ENCODE data around the gene BMAL2. TPM values are rescaled to one million over a fixed set of nuclear protein-coding genes. Genes with fewer than 3 reads are reported as not detected.

Gene BMAL2
- total RNA-seq, 1 donor from 2014 or later: 8.0 TPM

GRCh38 chr12:27297566-27297965 is 35.1 kb upstream of the BMAL2 start:
- H3K36me3 Mint-ChIP-seq (ENCODE audit: low read depth): peaks cover 26% of the 10 kb centered on the region
- H3K4me3 Mint-ChIP-seq: no peak overlapping the region
- no peaks in the 10 kb centered on the region for H3K27me3 Mint-ChIP-seq (ENCODE audit: low read depth)
- H3K9me3 Mint-ChIP-seq: peaks cover 4% of the 10 kb centered on the region
- H3K4me1 Mint-ChIP-seq: no peaks in the 10 kb centered on the region
- no peak for DNase-seq (ENCODE audit: low read depth, low spot score)
- no peak for TF ChIP-seq CTCF (conservative IDR thresholded peaks at IDR 0.05)
- H3K27ac Mint-ChIP-seq (ENCODE audit: unreplicated experiment): no peak overlapping the region

- H3K4me3 Mint-ChIP-seq: no peak overlapping the region
- DNase-seq (ENCODE audit: low read depth, low spot score): no peak
- no peaks in the 10 kb centered on the region for H3K4me1 Mint-ChIP-seq
- H3K36me3 Mint-ChIP-seq (ENCODE audit: low read depth): peaks cover 29% of the 10 kb centered on the region
- H3K27ac Mint-ChIP-seq (ENCODE audit: unreplicated experiment): no peak overlapping the region
- no peak for TF ChIP-seq CTCF (conservative IDR thresholded peaks at IDR 0.05)
- H3K9me3 Mint-ChIP-seq: peaks cover 4% of the 10 kb centered on the region
- no peaks in the 10 kb centered on the region for H3K27me3 Mint-ChIP-seq (ENCODE audit: low read depth)
These were observed 33.5 kb upstream of the BMAL2 start for GRCh38 chr12:27299102-27299501.

- Mint-ChIP-seq H3K27me3 (ENCODE audit: low read depth) (no peaks in the 10 kb centered on the region), H3K36me3 (ENCODE audit: low read depth) (peaks cover 29% of the 10 kb centered on the region), H3K9me3 (peaks cover 4% of the 10 kb centered on the region), H3K4me3 (no peak overlapping the region), H3K27ac (ENCODE audit: unreplicated experiment) (no peak overlapping the region), H3K4me1 (no peaks in the 10 kb centered on the region)
- no peak for DNase-seq (ENCODE audit: low read depth, low spot score)
- TF ChIP-seq CTCF (conservative IDR thresholded peaks at IDR 0.05): no peak
These were observed 32.4 kb upstream of the BMAL2 start for GRCh38 chr12:27300226-27300625.

GRCh38 chr12:27303139-27304111 is 29.2 kb upstream of the BMAL2 start:
- peaks cover 20% of the 10 kb centered on the region for H3K36me3 Mint-ChIP-seq (ENCODE audit: low read depth)
- H3K9me3 Mint-ChIP-seq: peaks cover 4% of the 10 kb centered on the region
- DNase-seq (ENCODE audit: low read depth, low spot score): no peak
- no peaks in the 10 kb centered on the region for H3K4me1 Mint-ChIP-seq
- no peak overlapping the region for H3K27ac Mint-ChIP-seq (ENCODE audit: unreplicated experiment)
- no peaks in the 10 kb centered on the region for H3K27me3 Mint-ChIP-seq (ENCODE audit: low read depth)
- no peak overlapping the region for H3K4me3 Mint-ChIP-seq
- TF ChIP-seq CTCF (conservative IDR thresholded peaks at IDR 0.05): no peak

- Mint-ChIP-seq H3K27ac (ENCODE audit: unreplicated experiment) (no peak overlapping the region), H3K27me3 (ENCODE audit: low read depth) (no peaks in the 10 kb centered on the region), H3K4me3 (no peak overlapping the region), H3K9me3 (no peaks in the 10 kb centered on the region), H3K36me3 (ENCODE audit: low read depth) (peaks cover 8% of the 10 kb centered on the region), H3K4me1 (no peaks in the 10 kb centered on the region)
- no peak for TF ChIP-seq CTCF (conservative IDR thresholded peaks at IDR 0.05)
- DNase-seq (ENCODE audit: low read depth, low spot score): no peak
These were observed 27.8 kb upstream of the BMAL2 start for GRCh38 chr12:27304856-27305255.

Data from neural crest cell (in vitro differentiated cells).